Measurements from ENCODE around the gene STS.

The STS gene

DNA sequence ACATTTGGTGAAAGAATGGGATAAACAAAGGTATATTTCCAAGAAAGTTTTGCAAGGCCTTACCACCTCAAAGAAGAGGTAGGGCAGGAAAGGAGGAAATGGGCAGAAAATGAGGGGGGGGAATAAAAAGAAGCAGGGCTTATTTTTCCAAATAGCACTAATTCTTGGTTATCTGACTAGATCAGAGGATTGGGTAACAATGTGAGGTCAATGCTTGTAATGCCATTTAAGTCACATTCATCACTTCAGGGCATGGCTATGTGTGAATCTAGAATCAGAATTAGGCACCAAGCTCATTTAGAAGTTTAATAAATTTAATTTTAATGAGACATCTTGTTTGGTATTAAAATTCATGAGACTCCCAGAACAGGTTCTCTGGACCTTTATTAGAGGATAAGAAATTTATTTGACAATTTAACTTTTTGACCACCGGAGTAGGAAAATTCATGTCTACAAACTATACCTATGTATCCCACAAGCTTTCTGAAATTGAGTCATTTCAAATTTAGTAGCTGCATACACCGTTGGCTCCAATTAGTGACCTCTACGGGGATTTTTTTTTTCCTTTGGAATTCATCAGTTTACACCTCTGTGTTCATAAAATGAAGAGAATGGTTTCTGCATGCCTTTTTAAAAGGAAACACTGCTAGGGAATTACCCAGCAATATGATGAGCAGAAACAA is 1.4 kb upstream of the STS start:
- no peaks in the 10 kb centered on the region for H4K20me1 ChIP-seq (ENCODE audit: control insufficient read depth, insufficient read depth, low read depth, low read length)
- H3K9me3 ChIP-seq (ENCODE audit: control insufficient read depth, insufficient read depth, low read length): no peaks in the 10 kb centered on the region
- no peak overlapping the region for H3K27ac ChIP-seq (ENCODE audit: low read depth, low read length)
- peak overlapping the region; percentile 91 for H3K4me3 ChIP-seq (ENCODE audit: low read length)
- TF ChIP-seq, protein P1, sequence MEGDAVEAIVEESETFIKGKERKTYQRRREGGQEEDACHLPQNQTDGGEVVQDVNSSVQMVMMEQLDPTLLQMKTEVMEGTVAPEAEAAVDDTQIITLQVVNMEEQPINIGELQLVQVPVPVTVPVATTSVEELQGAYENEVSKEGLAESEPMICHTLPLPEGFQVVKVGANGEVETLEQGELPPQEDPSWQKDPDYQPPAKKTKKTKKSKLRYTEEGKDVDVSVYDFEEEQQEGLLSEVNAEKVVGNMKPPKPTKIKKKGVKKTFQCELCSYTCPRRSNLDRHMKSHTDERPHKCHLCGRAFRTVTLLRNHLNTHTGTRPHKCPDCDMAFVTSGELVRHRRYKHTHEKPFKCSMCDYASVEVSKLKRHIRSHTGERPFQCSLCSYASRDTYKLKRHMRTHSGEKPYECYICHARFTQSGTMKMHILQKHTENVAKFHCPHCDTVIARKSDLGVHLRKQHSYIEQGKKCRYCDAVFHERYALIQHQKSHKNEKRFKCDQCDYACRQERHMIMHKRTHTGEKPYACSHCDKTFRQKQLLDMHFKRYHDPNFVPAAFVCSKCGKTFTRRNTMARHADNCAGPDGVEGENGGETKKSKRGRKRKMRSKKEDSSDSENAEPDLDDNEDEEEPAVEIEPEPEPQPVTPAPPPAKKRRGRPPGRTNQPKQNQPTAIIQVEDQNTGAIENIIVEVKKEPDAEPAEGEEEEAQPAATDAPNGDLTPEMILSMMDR (IDR thresholded peaks at IDR 0.05; ENCODE audit: low read depth, low read length, poor library complexity, severe bottlenecking): no peak
- no peak for TF ChIP-seq EZH2phosphoT487 (IDR thresholded peaks at IDR 0.05; ENCODE audit: borderline replicate concordance, low read length)
- peaks cover 29% of the 10 kb centered on the region for H3K36me3 ChIP-seq (ENCODE audit: control insufficient read depth, low read length)
- H3K27me3 ChIP-seq (ENCODE audit: control insufficient read depth, low read length): no peaks in the 10 kb centered on the region
- peak overlapping the region; percentile 85 for H3K4me2 ChIP-seq (ENCODE audit: low read length)
- H3K4me1 ChIP-seq (ENCODE audit: control insufficient read depth, low read length): peaks cover 43% of the 10 kb centered on the region
- H3F3A ChIP-seq (ENCODE audit: control insufficient read depth, insufficient read depth): no peaks in the 10 kb centered on the region
- H3K79me2 ChIP-seq (ENCODE audit: control insufficient read depth, low read length): peaks cover 82% of the 10 kb centered on the region
- no peaks in the 10 kb centered on the region for H3K9me2 ChIP-seq (replicated peaks; ENCODE audit: control insufficient read depth, low read length)

DNA sequence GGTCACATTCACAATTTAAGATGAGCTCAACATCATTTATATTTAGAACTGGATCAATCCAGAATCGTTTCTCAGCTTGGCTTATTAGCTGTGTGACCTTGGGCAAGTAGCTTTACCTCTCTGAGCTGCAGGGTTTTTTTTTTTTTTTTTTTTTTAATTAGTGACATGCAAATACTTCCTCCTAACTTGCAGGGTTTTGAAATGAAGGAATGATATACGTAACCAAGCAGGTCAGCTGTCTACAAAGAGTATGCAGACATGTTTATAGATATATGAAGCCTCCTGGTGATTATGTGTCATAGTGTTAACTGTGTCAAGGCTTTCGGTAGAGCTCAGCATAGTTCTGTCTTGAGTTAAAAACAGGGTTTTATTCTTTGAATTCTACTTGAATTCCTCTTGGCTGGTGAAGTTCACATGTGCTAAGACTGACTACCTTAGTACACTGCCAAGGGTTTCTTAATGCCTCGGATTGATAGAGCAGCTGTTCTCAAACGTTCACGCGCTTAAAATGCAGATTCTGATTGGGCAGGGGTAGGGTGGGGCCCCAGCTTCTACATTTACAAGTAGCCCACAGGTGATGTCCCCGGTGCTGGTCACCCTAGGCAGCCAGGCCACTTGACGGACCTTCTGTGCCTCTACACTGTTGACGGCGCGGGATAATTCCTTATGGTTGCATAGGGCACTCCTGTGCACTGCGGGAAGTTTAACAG is 654 bp upstream of the STS start:
- H3K27me3 ChIP-seq (ENCODE audit: control insufficient read depth, low read length): no peaks in the 10 kb centered on the region
- peaks cover 75% of the 10 kb centered on the region for H3K79me2 ChIP-seq (ENCODE audit: control insufficient read depth, low read length)
- peaks cover 40% of the 10 kb centered on the region for H3K4me1 ChIP-seq (ENCODE audit: control insufficient read depth, low read length)
- H3K36me3 ChIP-seq (ENCODE audit: control insufficient read depth, low read length): peaks cover 23% of the 10 kb centered on the region
- peak overlapping the region; percentile 85 for H3K4me2 ChIP-seq (ENCODE audit: low read length)
- H3F3A ChIP-seq (ENCODE audit: control insufficient read depth, insufficient read depth): no peaks in the 10 kb centered on the region
- H3K27ac ChIP-seq (ENCODE audit: low read depth, low read length): peak overlapping the region; percentile 77
- H4K20me1 ChIP-seq (ENCODE audit: control insufficient read depth, insufficient read depth, low read depth, low read length): no peaks in the 10 kb centered on the region
- H3K9me2 ChIP-seq (replicated peaks; ENCODE audit: control insufficient read depth, low read length): no peaks in the 10 kb centered on the region
- H3K9me3 ChIP-seq (ENCODE audit: control insufficient read depth, insufficient read depth, low read length): no peaks in the 10 kb centered on the region
- TF ChIP-seq EZH2phosphoT487 (IDR thresholded peaks at IDR 0.05; ENCODE audit: borderline replicate concordance, low read length): no peak
- TF ChIP-seq, protein P1 (IDR thresholded peaks at IDR 0.05; ENCODE audit: low read depth, low read length, poor library complexity, severe bottlenecking): no peak
- H3K4me3 ChIP-seq (ENCODE audit: low read length): peak overlapping the region; percentile 91

DNA sequence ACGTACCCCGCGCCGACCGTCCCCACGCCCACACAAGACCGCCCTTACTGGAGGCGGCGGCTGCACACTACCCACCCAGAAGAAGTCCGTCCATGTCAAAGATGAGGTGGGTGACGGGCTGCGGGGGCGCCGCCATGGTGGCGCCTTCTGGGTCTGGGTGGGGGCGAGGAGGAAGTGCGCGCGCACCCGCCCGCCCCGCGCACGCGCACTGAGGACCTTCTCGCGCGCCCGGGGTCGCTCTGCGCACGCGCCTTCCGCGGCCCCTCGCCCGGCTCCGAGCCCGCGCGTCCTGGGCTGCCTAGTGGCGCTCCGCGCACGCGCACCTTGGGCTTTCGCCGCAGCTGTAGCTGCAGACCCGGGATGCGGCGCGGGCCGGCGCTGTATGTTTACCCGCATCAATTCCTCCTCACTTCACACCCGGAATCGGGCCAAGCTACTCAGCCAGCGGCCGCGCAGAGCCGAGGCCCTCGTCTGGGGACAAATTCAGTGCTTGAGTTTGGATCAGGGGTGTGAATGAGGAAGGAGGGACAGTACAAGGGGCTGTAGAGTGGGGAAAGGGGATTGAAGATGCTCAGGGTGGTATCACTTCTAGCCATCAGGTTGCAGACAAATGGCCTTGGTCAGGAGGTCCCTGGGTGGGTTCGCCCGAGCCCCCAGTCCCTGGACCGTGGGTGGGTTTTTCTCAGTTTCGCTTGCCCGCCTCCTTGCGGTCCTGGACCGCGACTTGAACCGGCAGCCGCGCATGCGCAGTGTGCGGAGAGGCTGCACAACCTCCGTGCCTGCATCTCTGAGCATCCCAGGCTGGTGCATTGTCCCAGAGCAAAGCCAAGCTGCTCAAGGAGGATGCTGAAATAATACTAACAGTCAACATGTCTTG is 704 bp downstream of the STS start, which contains the start of gene PUDP:
TSS of gene PUDP (minus strand) at position 176 of the 877 bp plus-strand sequence. CDS start at position 136, 40 bp downstream.
- peak within 1 kb of the TSS; percentile 77 for H3K27ac ChIP-seq (ENCODE audit: low read depth, low read length)
- H3K27me3 ChIP-seq (ENCODE audit: control insufficient read depth, low read length): no peaks in the 10 kb centered on the region
- H3K9me3 ChIP-seq (ENCODE audit: control insufficient read depth, insufficient read depth, low read length): no peaks in the 10 kb centered on the region
- peaks cover 40% of the 10 kb centered on the region for H3K4me1 ChIP-seq (ENCODE audit: control insufficient read depth, low read length)
- peaks cover 62% of the 10 kb centered on the region for H3K79me2 ChIP-seq (ENCODE audit: control insufficient read depth, low read length)
- peaks cover 19% of the 10 kb centered on the region for H3K36me3 ChIP-seq (ENCODE audit: control insufficient read depth, low read length)
- H3K4me3 ChIP-seq (ENCODE audit: low read length): peak within 1 kb of the TSS; percentile 91
- TF ChIP-seq, protein P1 (IDR thresholded peaks at IDR 0.05; ENCODE audit: low read depth, low read length, poor library complexity, severe bottlenecking): peak; percentile 10
- no peak for TF ChIP-seq EZH2phosphoT487 (IDR thresholded peaks at IDR 0.05; ENCODE audit: borderline replicate concordance, low read length)
- H3K4me2 ChIP-seq (ENCODE audit: low read length): peak within 1 kb of the TSS; percentile 86
- no peaks in the 10 kb centered on the region for H4K20me1 ChIP-seq (ENCODE audit: control insufficient read depth, insufficient read depth, low read depth, low read length)
- H3F3A ChIP-seq (ENCODE audit: control insufficient read depth, insufficient read depth): no peaks in the 10 kb centered on the region
- no peaks in the 10 kb centered on the region for H3K9me2 ChIP-seq (replicated peaks; ENCODE audit: control insufficient read depth, low read length)

Measured in DOHH2 (cell line).